Nephron progenitor cell (in vitro differentiated cells): ENCODE measurements around the gene GRID2.

Experiments used
- DNase-seq: peaks from one replicate; pipeline ENCODE4 v3.0.0; 2021
- H3K27ac Mint-ChIP-seq: 2 replicates; pipeline ENCODE4 v1.8.0; 2021; ENCODE audit warnings: mild to moderate bottlenecking, moderate library complexity, mixed read lengths
- H3K27me3 Mint-ChIP-seq: 2 replicates; pipeline ENCODE4 v1.8.0; 2021; ENCODE audit warnings: mild to moderate bottlenecking, low read depth, mixed read lengths; ENCODE audit not compliant: poor library complexity
- H3K36me3 Mint-ChIP-seq: 2 replicates; pipeline ENCODE4 v1.8.0; 2021; ENCODE audit warnings: low read depth, mixed read lengths
- H3K4me1 Mint-ChIP-seq: 2 replicates; pipeline ENCODE4 v1.8.0; 2021; ENCODE audit warnings: mixed read lengths
- H3K4me3 Mint-ChIP-seq: 2 replicates; pipeline ENCODE4 v1.8.0; 2021; ENCODE audit warnings: mild to moderate bottlenecking, moderate library complexity, mixed read lengths
- H3K9me3 Mint-ChIP-seq: 2 replicates; pipeline ENCODE4 v1.8.0; 2021; ENCODE audit warnings: mild to moderate bottlenecking, moderate library complexity, mixed read lengths
- CTCF ChIP-seq: fragments of 200-600 bp; sonication (generic); IDR thresholded peaks from 2 replicates; pipeline ENCODE4 v1.5.0; 2021; ENCODE audit warnings: antibody characterized with exemption

GRID2 gene

GRCh38 chr4:93710101-93710846, 1406.5 kb downstream of the GRID2 start:
- peak; percentile 45 for TF ChIP-seq CTCF
- DNase-seq, result peak; percentile 13
- no peaks in the 10 kb centered on the region for H3K36me3 Mint-ChIP-seq
- no peak overlapping the region for H3K27ac Mint-ChIP-seq
- no peak overlapping the region for H3K4me3 Mint-ChIP-seq
- peaks cover 7% of the 10 kb centered on the region for H3K9me3 Mint-ChIP-seq
- no peaks in the 10 kb centered on the region for H3K4me1 Mint-ChIP-seq
- H3K27me3 Mint-ChIP-seq, result peaks cover 4% of the 10 kb centered on the region

GRCh38 chr4:93710847-93711430, 1407.2 kb downstream of the GRID2 start:
- no peaks in the 10 kb centered on the region for H3K36me3 Mint-ChIP-seq
- DNase-seq, result no peak
- H3K4me3 Mint-ChIP-seq, result no peak overlapping the region
- no peaks in the 10 kb centered on the region for H3K4me1 Mint-ChIP-seq
- TF ChIP-seq CTCF, result no peak
- peaks cover 3% of the 10 kb centered on the region for H3K27me3 Mint-ChIP-seq
- H3K27ac Mint-ChIP-seq, result no peak overlapping the region
- H3K9me3 Mint-ChIP-seq, result peaks cover 7% of the 10 kb centered on the region

- no peak overlapping the region for H3K27ac Mint-ChIP-seq
- no peak for DNase-seq
- no peaks in the 10 kb centered on the region for H3K36me3 Mint-ChIP-seq
- H3K9me3 Mint-ChIP-seq, result peaks cover 5% of the 10 kb centered on the region
- peaks cover 3% of the 10 kb centered on the region for H3K27me3 Mint-ChIP-seq
- TF ChIP-seq CTCF, result no peak
- H3K4me1 Mint-ChIP-seq, result no peaks in the 10 kb centered on the region
- H3K4me3 Mint-ChIP-seq, result no peak overlapping the region
These were observed 1414.5 kb downstream of the GRID2 start for GRCh38 chr4:93718233-93718632.

- no peak for TF ChIP-seq CTCF
- Mint-ChIP-seq H3K9me3 (peaks cover 5% of the 10 kb centered on the region), H3K4me3 (no peak overlapping the region), H3K4me1 (no peaks in the 10 kb centered on the region), H3K27ac (no peak overlapping the region), H3K36me3 (no peaks in the 10 kb centered on the region), H3K27me3 (no peaks in the 10 kb centered on the region)
- no peak for DNase-seq
These were observed 1415.8 kb downstream of the GRID2 start for GRCh38 chr4:93719552-93719951.

GRCh38 chr4:93722446-93722845, 1418.7 kb downstream of the GRID2 start:
- Mint-ChIP-seq H3K27me3 (no peaks in the 10 kb centered on the region), H3K4me1 (no peaks in the 10 kb centered on the region), H3K27ac (peak overlapping the region; percentile 21), H3K9me3 (peaks cover 3% of the 10 kb centered on the region), H3K4me3 (no peak overlapping the region), H3K36me3 (no peaks in the 10 kb centered on the region)
- no peak for DNase-seq
- TF ChIP-seq CTCF, result no peak

GRCh38 chr4:93730251-93730650, 1426.5 kb downstream of the GRID2 start:
- DNase-seq, result no peak

More at GRCh38 chr4:93730251-93730650, 1426.5 kb downstream of the GRID2 start:
- no peak overlapping the region for H3K4me3 Mint-ChIP-seq
- H3K36me3 Mint-ChIP-seq, result no peaks in the 10 kb centered on the region
- H3K9me3 Mint-ChIP-seq, result peaks cover 3% of the 10 kb centered on the region
- no peak for TF ChIP-seq CTCF
- H3K27ac Mint-ChIP-seq, result peak overlapping the region; percentile 85
- peaks cover 9% of the 10 kb centered on the region for H3K4me1 Mint-ChIP-seq
- H3K27me3 Mint-ChIP-seq, result peaks cover 9% of the 10 kb centered on the region
